Activated CD4-positive, alpha-beta T cell treated with anti-CD3 and anti-CD28 coated beads, Interleukin-2, amount 50 U/mL, for 1 hour (primary cell): Measurements from ENCODE around the gene HTT.

ENCODE experiments used
- DNase-seq: peaks from one replicate; pipeline ENCODE4 v3.0.0-alpha.2; 2020

HTT gene

DNA sequence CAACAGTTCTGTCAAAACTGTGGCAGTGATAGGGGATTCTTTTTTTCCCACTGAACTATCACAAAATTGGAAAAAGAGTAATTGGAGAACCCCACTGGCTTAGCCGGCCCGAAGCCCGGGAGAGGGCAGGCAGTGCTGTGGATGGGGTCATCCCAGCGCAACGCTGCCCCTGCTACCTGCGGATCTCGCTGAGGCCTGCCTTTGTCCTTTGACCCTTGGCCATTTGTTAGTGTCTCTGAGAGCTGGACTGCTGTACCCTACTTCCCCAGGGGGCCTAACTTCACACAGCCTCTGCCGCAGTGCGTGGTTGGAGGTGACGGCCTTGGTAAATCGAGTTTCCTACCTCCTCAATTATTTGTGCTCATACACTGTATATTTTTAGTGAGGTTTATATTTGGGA lies 131.5 kb downstream of the HTT start:
- no peak for DNase-seq

DNA sequence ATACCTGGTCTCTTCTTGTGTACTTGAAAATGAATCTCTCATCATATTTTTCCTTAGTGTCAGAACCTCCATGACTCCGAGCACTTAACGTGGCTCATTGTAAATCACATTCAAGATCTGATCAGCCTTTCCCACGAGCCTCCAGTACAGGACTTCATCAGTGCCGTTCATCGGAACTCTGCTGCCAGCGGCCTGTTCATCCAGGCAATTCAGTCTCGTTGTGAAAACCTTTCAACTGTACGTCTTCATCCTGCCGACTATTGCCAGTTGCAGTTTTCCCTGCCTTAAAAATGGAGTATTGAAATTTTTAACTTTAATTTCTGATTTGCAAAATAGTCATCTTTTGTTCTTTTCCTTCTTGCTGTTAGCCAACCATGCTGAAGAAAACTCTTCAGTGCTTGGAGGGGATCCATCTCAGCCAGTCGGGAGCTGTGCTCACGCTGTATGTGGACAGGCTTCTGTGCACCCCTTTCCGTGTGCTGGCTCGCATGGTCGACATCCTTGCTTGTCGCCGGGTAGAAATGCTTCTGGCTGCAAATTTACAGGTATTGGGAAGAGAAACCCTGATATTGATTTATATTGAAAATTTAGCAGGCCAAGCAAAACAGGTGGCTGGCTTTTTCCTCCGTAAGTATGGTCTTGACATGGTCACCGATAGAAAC lies 132.1 kb downstream of the HTT start:
- DNase-seq, result no peak

DNA sequence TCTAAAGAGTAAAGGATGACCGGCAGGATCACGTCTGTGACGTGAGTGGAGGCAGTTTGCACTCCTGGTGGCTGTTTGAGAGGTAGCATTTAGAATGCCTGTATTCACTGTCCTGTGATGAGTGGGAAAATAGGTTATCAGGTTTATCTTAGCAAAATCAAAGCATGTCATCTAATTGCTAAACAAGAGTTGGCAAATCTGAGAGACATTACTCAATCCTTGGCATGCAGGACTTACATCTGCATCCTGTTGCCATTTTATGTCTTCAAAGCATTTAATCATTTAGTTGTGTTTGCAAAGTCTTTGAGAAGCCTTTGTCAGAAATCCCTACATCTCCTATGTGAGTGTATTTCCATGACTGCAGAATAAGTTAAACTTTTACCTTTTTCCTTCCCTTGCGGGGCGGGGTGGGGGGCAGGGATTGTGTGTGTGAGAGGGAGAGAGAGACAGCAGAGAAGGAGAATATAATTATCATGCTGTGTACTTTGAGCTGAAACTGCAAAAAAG lies 133.1 kb downstream of the HTT start:
- DNase-seq, result no peak

DNA sequence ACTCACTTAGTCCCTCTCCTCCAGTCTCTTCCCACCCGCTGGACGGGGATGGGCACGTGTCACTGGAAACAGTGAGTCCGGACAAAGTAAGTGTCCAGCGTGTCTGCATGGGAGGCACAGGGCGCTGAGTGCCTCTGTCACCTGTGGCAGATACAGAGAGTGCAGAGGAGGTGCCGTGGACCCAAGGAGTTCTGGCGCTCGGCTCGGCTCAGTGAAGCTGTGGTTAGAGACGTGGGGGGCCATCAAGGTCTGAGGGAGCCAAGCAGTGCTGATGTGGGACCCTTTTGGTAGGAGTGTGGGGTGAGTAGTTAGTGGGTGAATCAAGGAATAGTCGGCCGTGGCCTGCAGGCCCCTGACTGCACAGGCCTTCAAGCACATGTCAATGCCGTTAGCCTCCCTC lies 134.3 kb downstream of the HTT start:
- no peak for DNase-seq

DNA sequence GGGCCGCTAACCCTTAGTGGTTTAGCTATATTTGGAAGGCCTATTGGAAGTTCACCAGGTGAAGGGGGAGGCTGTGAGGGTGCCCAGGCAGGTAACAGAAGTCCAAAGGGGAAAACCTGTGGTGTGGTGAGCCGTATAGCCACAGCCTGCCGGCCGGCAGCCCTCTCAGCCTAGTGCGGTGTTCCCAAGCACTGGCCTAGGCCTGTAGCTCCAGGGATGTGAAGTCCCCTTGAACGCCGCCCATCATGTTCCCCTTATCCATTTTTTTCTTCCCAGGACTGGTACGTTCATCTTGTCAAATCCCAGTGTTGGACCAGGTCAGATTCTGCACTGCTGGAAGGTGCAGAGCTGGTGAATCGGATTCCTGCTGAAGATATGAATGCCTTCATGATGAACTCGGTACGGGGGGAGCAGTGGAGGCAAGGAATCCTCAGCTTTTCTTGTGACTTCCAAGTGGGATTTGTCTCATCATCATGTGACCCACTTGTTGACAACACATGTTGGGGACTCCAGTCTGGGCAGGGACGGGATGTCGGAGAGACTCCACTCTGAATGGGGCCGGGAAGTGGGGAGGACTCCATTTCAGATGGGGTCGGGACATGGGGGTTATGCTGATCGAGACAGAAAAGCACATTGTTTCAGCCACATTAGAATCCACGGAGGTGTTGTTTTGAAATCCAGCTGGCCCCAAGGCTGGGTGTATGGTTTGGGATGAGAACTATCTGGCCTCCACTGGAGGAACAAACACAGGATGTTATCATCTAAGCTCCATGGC lies 135.3 kb downstream of the HTT start:
- DNase-seq, result no peak

DNA sequence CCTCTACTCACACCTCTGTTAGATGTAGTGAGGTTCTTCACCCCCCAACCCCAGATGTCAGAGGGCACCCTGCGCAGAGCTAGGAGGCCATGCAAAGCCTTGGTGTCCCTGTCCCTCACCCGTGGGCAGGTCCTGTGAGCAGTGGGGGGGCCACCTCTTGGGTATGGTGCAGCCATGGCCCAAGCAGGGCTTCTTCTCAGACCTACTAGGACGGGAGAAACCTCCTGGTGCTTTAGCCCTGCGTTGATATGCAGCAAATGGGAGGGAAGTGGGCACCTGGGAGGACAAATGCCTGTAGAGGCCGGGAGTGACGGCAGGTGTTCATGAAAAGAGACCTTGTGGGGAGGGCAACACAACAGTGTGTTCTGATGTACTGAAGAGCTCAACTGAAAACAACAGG lies 136.0 kb downstream of the HTT start:
- DNase-seq, result no peak

DNA sequence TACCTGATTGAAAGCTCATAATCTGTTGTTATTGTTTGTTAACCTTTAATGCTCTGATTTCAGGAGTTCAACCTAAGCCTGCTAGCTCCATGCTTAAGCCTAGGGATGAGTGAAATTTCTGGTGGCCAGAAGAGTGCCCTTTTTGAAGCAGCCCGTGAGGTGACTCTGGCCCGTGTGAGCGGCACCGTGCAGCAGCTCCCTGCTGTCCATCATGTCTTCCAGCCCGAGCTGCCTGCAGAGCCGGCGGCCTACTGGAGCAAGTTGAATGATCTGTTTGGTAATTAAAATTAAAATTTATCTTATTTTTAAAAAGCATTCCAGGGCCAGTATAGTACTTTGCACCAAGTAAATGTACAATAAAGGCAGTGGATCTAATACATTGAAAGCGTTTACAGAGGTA lies 137.4 kb downstream of the HTT start:
- no peak for DNase-seq

DNA sequence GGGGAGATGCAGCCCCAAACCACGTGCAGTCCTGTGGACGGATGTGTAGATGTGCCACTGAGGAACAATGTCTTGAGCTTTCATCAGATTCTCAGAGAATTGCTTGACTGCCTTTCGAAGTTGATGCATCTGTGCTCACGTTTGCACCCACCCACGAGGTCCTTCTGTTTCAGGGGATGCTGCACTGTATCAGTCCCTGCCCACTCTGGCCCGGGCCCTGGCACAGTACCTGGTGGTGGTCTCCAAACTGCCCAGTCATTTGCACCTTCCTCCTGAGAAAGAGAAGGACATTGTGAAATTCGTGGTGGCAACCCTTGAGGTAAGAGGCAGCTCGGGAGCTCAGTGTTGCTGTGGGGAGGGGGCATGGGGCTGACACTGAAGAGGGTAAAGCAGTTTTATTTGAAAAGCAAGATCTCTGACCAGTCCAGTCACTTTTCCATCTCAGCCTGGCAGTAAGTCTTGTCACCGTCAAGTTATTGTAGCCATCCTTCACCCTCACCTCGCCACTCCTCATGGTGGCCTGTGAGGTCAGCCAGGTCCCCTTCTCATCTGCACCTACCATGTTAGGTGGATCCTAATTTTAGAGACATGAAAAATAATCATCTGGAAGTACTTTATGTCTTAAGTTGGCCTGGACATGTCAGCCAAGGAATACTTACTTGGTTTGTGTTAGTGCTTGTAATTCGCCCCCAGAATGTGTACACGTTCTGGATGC lies 138.1 kb downstream of the HTT start:
- no peak for DNase-seq

DNA sequence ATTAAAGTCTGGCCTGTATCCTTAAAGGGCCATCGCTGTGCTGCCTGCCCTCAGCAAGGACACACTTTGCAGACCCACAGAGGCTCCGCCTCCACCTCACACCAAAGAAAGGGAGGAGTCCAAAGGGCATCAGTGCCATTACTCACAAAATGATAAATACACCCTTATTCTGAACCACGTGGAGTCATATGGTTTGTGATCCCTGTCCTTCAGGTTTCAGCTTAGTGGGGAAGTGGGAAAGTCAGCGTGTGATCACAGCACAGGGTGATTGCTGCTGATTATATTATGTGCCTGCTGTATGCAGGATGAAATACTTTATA lies 138.6 kb downstream of the HTT start:
- DNase-seq, result no peak

DNA sequence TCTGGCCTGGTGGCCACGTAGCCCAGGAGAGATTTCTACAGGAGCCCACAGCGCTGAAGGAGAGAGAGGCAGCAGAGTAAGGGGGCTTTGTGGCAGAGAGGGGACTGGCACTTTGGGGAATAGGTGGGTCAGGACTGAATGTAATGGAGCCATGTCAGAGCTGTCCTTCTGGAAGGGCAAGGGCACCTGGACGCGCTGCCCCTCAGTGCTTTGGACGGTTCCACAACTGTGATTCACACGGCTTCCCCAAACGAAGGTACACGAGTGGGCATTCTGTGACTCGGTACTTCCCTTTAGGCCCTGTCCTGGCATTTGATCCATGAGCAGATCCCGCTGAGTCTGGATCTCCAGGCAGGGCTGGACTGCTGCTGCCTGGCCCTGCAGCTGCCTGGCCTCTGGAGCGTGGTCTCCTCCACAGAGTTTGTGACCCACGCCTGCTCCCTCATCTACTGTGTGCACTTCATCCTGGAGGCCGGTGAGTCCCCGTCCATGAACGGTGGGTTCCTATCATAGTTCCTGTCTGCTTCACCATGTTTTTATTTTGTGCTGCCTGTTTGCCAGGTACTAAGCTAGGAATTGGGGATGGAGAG lies 139.3 kb downstream of the HTT start:
- no peak for DNase-seq

DNA sequence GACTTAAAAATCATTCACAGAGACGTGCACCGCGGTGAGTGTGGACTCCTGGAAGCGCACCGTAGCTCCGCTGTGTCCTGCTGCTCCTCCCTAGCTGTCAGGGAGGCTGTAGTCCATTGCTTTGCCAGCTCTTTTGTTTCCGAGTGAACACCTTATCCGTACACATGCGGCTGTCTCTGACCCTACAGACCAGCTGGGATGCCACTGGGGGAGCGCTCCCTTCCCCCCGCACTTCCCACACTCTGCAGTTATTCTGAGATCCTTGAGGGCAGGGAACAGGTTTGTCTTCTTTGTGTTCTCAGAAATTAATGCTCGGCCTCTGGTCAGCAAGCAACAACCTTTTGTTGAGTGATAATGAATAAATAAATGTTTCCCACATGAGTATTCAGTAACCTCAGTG lies 140.8 kb downstream of the HTT start:
- DNase-seq, result no peak

DNA sequence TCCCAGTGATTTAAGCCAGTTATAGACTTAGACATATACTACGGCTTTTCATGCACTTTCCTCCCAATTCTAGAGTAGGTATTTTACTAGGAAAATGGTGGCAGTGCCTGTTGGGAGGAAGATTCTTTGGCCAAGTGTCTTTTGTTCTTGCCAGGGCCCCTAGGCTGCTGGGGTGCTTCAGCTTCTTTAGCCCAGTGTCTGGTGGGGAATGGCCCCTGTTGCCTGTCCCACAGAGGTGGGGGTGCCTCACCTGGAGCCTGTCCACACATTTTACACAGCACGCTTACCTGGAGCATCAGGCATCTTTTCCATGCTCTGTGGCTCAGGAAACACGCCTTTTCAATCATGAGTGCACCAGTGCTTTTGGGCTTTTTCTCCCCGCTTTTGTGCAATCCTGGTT lies 141.3 kb downstream of the HTT start:
- no peak for DNase-seq

DNA sequence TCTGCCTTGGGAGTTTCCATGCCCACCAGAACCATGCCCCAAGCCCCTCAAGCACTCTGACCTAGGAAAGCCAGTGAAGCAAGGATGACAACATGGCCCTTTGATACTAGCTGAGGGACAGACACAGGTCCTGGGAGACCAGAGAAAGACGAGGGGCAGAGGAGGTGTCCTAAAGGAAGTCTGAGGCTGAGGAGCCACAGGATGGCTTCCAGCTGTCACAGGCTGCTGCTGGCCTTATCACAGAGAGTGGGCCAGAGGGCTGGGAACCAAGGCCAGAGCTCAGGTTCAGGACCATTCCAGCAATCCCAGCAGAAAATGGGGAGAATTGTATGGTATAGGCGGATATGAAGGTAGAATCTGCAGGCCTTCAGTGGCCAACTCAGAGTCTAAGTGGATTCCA lies 142.8 kb downstream of the HTT start:
- no peak for DNase-seq

DNA sequence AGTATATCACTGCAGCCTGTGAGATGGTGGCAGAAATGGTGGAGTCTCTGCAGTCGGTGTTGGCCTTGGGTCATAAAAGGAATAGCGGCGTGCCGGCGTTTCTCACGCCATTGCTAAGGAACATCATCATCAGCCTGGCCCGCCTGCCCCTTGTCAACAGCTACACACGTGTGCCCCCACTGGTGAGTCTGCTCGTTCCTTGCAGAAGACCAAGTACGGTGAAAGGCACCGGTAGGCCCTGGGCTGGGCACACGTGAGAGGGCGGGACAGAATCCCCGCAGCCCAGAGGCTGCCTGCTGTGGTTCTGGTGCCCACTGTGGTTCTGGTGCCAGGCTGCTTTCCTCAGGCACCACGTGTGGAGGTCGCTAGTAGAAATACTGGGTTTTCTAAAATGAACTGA lies 143.3 kb downstream of the HTT start:
- DNase-seq, result no peak

DNA sequence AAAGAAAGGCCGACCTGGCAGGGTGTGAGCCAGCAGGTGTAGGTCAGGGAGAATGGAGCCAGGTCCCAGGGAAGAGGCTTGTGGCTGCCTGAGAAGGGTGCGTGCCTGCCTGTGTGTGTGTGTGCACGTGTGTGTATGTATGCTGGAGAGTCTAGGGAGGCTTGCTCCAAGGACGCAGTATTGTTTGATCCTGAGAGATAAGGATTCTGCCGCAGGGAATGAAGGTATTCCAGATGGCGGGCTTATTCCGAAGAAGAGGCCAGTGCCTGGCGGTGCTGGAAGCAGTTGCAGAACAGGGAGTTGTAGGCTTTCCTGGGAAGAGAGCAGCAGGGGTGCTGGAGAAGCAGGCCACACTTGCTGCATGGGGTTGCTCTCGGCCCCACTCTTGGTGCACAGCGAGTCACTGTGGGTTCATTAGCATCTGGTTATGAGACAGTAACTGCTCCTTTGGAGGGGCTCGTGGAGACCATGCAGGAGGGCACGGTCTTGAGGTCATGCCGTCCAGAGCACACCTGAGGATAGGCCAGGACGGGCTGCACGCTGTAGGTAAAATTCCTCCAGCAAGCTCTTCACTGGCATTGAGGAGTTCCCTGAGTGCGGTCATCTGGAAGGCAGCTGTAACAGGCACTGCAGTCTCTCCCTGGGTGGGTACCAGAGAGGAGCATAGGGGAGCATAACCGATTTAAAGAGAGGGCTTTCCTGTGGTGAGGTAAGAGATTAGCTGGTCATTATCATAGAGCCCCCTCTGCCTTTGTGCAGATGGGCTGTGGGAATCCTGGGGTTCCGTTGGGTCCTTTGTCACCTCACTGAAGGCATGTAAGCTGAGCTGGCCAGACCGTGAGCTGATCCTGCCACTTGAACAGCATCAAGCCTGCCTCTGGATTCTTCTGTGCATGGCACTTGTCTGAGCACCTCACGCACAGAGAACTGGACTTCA lies 144.6 kb downstream of the HTT start:
- no peak for DNase-seq

DNA sequence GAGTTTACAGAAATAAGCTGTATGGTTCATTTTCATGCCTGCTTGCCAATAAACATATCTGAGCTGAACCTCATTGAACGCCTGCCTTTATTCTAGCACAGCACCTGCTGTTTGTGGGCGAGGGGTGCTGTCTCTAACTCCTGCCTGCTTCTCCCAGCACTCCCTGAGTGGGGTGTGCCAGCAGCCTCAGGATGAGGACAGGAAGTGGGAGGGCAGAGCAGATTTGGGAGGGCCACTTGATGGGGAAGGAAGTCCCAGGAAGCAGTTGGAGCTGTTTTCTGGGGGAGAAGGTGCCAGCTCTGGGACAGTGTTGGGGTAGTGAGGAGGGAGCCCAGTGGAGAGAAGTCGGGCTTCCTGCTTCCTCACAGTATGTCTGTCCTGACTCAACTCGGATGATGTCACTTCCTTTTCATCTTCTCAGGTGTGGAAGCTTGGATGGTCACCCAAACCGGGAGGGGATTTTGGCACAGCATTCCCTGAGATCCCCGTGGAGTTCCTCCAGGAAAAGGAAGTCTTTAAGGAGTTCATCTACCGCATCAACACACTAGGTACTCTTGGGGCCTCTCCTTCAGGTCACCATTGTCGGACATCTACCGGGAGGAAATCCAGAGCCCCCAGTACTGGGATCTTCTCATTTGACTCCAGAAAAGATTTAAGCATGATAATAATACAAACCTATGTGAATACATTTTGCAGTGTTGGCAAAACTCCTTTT lies 145.4 kb downstream of the HTT start:
- no peak for DNase-seq

DNA sequence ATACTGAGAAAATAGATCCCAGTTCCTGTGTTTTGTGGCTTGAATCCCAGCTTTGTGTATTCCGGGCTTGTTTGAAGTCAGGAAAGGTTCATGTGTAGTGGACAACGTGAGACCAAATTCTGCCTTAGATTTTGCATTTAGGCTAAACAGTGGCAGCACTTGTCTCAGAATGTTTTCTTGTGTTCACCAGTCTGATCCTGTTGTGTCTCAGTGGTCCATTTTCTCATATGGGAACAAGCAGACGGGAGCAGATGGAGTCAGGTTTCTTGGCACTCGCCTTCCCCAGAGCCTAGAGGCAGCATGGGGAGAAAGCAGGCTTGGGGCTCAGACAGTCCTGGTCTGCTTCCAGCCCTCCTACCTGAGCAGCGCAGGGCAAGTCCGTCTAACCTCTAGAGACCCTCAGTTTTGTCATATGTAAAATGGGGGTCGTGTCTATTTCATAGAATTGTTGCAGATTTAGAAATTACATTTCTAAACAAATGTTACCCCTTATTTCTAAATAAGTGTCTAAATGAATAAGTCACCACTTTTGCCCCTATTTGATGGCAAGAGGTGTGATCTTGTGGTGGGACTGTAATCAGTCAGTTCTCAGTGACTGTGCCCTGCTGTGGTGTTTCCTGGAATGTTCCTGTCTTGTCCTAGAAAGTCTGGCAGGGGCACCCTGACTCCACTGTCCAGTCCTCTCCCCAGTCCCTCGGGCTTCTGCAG lies 146.1 kb downstream of the HTT start:
- DNase-seq, result no peak

DNA sequence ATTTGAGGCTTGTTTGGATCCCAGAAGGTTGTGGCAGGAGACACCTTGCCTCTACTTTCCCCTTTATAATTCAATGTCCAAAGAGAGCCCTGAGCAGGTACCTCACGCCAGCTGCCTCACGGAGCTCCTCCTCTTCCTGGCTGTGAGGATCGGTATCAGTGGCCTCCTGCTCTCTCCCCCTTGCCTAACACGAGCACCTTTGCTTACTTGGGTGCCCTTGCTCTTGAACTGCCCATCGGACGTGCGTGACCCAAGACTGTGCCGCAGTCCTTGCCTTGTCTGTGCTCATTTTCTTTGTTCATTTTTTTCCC lies 146.7 kb downstream of the HTT start:
- no peak for DNase-seq

DNA sequence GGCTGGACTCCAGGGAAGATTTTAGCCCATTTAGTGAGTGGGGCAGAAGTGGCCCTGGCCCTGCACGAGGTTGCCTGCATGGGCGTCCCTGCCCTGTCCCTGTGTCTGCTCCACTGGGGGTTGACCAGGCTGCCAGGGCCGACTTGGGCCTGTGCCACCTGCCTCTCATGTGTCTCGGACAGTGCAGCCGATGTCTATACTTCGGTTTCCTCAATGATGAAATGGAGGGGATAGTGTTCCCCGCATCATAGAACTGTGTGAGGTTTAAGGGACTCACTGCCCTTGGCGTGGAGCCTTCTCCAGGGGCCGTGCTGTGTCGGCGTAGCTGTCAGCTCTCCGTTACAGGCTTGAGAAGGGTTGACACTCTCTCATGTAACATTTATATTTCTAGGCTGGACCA lies 147.5 kb downstream of the HTT start:
- no peak for DNase-seq

DNA sequence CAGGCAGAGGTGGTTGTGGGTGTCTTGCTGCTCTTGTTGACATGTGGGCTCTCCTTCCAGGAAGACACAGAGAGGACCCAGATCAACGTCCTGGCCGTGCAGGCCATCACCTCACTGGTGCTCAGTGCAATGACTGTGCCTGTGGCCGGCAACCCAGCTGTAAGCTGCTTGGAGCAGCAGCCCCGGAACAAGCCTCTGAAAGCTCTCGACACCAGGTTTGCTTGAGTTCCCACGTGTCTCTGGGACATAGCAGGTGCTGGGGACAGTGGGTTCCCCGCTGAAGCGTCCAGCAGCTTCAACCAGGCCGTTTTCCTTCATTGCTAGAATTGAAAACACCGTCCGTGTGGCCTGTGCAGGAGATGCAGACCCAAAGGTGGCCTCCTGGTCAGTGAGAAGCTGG lies 148.9 kb downstream of the HTT start:
- DNase-seq, result no peak

DNA sequence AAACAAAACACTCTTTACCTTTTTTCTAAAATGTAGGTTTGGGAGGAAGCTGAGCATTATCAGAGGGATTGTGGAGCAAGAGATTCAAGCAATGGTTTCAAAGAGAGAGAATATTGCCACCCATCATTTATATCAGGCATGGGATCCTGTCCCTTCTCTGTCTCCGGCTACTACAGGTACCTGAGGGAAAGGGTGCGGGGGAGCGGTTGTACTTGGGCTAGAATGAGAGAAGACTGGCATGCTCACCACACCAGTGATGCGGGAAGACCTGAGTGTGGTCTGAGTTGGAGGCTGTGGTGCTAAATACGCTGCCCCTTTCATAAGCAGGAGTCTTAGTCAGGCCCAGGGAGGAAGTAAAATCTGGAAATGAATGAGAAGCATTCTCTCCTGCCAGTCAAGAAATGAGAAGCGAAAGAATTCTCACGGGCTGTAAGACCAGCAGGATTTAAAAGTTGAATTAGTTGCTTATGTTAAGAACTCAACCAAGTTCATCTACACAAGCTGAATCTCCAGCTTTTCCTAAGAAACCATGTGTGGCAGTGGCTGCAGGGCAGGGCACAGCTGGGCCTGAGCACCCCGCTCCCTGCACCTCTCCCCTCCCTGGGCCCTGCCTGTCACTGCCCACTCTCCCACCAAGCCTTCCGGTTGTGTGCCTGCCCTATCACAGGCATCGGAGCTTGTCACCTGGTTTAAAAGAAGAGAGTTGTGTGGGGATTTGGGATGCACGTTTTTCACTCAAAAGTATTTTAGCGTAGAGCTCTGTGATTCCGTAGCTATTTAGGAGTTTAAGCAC lies 149.7 kb downstream of the HTT start:
- no peak for DNase-seq
